ENCODE measurements around the gene CHAT.
A peak's percentile ranks its signal among the peaks of the same experiment; 100 is the strongest.

Gene CHAT

DNA sequence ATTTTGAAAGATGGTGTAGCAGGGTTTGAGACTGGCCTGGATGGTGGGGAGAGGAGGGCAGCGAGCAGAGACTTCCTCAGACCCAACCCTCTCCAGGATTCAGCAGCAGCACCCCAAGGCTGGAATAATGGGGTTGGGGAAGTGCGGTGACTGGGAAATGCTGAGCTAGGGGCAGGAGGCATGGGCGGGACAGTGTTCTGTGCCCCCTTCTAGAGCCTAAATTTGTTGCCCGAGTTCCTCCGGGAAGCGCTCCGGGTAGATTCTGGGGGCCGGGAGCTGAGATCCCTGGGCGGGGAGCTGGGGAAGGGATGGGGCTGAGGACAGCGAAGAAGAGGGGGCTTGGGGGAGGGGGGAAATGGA, at the start of gene CHAT:
Gene CHAT (plus strand): TSS at position 156 of the 360 bp plus-strand sequence. CDS start 153 bp downstream, at position 309.
- FAIRE-seq (no peak), DNase-seq (ENCODE audit: extremely low spot score, insufficient read length, low read depth) (no peak)

DNA sequence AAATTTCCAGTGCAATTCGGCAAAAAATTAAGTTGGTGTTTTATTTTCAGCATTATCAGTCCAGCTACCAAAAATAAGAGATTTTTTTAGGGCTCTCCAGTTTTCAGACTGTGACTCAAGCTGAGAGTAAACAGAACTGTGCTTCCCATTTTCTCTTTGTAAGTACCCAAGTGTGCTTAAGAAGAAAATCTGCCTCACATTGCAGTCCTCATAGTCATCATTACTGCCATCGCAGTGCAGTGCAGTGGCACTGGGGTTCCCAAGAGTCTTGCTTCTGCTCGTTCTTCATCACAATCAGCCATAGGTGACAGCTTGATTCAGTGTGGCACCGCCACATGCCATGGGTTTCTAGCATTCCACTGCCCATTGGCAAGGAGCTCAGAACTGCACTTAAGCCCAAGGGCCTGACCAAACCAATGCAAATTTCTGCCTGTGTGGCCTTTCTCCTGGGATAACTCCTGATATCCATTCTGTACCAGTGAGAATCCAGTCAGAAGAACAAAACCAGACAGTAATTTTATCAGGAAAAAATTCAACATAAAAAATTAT, 49.3 kb upstream of the CHAT start:
- FAIRE-seq (no peak), DNase-seq (ENCODE audit: extremely low spot score, insufficient read length, low read depth) (no peak)

DNA sequence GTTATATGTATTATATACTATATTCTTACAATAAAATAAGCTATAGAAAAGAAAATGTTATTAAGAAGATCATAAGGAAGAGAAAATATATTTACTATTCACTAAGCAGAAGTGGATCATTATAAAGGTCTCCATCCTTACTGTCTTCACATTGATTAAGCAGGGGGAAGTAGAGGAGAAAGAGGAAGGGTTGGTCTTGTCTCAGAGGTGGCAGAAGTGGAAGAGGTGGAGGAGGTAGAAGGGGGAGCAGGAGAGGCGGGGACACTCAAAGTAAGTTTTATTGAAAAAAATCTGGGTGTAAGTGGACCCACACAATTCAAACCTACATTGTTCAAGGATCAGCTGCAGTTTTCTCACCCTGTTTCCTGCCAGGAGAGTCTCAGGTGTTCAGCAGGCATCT, 46.0 kb upstream of the CHAT start:
- FAIRE-seq (no peak), DNase-seq (ENCODE audit: extremely low spot score, insufficient read length, low read depth) (no peak)

DNA sequence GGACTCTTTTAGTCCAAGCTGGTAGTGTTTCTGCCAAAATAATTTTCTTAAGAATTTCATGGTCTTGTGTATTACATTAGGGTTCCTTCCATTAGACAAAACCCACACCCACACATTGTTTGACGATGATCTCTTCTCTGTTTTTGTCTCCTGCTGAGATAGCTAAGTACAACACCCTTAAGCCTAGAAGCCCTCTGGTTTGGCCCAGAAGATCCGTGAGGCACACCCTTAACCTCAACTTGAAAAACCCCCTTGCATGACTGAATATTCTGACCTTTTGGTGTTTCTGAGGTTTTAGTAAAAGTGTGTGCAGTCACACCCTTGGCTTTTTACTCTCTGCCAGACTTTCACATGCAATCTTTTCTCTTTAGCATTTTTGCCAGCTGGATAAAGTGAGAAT, 45.6 kb upstream of the CHAT start:
- peak; percentile 58 for FAIRE-seq
- DNase-seq (ENCODE audit: extremely low spot score, insufficient read length, low read depth), result no peak

GRCh38 chr10:49569031-49569631, 44.7 kb upstream of the CHAT start:
- no peak for FAIRE-seq

GRCh38 chr10:49571388-49571787, 42.4 kb upstream of the CHAT start:
- DNase-seq (ENCODE audit: extremely low spot score, insufficient read length, low read depth), result no peak
- FAIRE-seq, result no peak

More at GRCh38 chr10:49569031-49569631, 44.7 kb upstream of the CHAT start:
- no peak for DNase-seq (ENCODE audit: extremely low spot score, insufficient read length, low read depth)

GRCh38 chr10:49572594-49573114, 41.2 kb upstream of the CHAT start:
- no peak for FAIRE-seq
- DNase-seq (ENCODE audit: extremely low spot score, insufficient read length, low read depth), result no peak

DNA sequence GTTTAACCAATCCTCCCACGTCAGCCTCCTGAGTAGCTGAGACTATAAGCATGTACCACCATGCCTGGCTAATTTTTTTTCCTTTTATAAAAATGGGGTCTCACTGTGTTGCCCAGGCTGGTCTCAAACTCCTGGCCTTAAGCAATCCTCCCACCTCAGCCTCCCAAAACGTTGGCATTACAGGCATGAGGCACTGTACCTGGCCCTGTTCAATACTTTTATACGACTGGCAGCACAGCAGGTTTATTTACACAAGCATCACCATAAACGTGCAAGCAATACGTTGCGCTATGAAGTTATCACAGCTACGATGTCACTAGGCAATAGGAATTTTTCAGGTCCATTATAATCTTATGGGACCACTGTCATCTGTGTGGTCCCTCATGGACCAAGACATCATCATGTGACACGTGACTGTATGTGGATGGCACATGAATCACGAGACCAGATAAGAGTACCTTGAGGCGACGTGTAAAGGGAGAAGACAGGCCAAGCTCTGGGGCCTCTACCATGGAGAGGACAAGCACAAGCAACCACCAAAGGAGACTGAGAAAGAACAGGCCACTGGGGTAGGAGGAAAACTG, 38.3 kb upstream of the CHAT start:
- DNase-seq (ENCODE audit: extremely low spot score, insufficient read length, low read depth) (no peak), FAIRE-seq (no peak)

DNA sequence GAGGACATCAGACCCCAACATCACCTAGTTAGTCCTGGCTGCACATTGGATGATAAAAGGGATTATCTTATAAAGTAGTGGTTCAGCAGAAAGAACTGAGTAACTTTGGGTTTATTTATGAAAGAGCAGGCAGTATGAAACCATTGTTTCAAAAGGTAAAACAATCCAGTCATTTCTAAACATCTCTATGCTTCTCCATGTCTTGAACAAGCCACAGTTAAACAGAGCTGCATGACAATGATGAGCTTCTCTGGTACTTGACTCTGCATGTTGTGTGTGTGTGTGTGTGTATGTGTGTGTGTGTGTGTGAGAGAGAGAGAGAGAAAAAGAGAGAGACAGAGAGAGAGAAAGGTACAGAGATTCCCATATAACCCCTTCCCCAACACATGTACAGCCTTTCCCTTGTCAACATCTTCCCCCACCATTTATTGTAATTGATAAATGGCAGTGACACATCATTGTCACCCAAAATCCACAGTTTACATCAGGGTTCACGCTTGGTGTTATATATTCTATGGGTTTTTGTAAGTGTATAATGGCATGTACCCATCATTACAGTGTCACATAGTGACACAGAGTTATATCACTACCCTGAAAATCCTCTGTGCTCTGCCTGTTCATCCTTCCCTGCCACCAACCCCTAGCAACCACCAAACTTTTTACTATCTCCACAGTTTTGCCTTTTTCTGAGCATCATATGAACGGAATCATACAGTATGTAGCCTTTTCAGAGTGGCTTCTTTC, 36.5 kb upstream of the CHAT start:
- DNase-seq (ENCODE audit: extremely low spot score, insufficient read length, low read depth) (no peak), FAIRE-seq (no peak)

GRCh38 chr10:49578392-49578791, 35.4 kb upstream of the CHAT start:
- DNase-seq (ENCODE audit: extremely low spot score, insufficient read length, low read depth) (no peak), FAIRE-seq (no peak)

- DNase-seq (ENCODE audit: extremely low spot score, insufficient read length, low read depth) (no peak), FAIRE-seq (no peak)
Measured at GRCh38 chr10:49579621-49580020, 34.2 kb upstream of the CHAT start.

DNA sequence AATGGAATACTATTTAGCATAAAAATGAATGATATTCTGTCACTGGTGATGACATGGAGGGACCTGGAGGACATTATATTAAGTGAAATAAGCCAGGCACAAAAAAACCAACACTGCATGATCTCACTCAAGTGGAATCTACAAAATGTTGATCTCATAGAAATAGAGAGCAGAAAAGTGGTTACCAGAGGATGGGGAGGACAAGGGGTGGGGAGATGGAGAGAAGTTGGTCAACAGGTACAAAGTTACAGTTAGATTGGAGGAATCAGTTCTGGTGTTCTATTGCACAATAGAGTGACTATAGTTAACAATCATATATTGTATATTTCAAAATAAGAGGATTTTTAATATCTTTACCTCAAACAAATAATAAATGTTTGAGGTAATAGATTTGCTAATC, 28.4 kb upstream of the CHAT start:
- FAIRE-seq (no peak), DNase-seq (ENCODE audit: extremely low spot score, insufficient read length, low read depth) (no peak)

DNA sequence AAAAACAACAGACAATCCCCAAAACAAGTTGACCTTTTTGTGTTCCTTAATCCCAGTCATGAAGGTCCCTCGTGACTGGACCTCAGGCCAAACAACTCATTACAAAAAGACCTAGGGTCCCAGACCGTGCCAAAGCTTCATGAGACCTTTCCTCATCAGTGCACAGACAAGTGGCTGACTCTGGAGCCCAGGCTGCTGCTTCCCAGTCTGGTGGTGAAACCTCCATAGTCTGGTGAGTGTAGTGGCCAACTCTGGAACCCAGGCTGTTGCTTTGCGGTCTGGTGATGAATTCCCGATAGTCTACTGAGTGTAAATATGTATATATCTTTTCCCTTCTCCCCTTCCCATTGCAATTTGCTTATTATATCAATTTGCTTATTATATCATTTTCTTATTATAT, 25.9 kb upstream of the CHAT start:
- FAIRE-seq, result no peak
- no peak for DNase-seq (ENCODE audit: extremely low spot score, insufficient read length, low read depth)

DNA sequence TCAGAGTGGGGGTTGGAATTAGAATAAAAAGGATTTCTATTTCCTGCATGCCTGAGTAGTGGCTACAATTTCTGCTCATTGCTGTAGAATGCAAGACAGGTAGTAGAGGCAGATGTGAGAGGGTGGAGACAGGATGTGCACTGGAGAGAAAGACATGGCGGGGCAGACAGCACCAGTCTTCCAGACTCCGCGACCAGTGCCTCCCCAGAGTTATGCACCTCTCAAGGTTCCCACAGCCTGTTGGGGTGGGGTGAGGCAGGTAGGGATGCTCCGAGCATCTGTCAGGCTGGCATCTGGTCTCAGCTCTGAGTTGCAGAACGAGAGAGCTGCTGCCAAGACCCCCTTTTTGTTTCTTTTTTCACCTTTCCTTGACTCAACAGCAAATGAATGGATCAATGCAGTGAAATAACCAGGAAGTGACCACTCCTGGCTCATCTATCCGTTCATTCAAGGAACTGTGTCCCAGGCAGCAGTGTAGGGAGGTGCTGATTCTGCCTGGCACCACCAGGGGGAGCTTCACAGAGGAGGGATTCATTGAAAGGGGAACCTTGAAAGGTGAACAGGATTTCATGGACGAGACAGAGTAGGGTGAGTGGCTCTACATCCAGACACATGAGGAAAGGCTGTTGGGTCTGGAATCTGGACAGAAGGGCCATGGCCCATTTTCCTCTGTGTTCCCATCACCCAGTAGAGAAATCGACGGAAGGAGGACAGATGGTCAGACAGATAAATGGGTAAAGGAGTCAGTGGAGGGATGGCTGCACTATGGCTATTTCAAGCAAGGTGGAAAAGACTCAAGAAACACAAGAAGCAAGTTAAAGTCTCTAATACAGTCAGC, 20.9 kb upstream of the CHAT start:
- peak; percentile 94 for FAIRE-seq
- peak; percentile 51 for DNase-seq (ENCODE audit: extremely low spot score, insufficient read length, low read depth)

DNA sequence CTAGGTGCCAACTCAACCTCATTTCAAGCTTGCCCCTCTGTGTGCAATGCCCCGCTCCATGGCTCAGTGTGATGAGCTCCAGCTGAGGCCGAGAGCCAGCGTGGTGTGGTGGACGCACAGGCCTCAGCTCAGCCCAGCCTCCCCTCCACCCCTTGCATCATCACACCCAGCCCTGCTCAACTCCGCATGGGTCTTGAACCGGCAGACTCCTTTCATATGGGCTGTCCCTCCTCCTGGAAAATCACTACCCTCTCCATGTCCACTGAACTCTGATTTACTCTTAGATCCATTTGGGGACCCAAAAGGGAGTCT, 20.3 kb upstream of the CHAT start:
- FAIRE-seq, result no peak

GRCh38 chr10:49593998-49594397, 19.8 kb upstream of the CHAT start:
- FAIRE-seq (no peak), DNase-seq (ENCODE audit: extremely low spot score, insufficient read length, low read depth) (no peak)

More for the DNA sequence above, 20.3 kb upstream of the CHAT start:
- DNase-seq (ENCODE audit: extremely low spot score, insufficient read length, low read depth), result no peak

GRCh38 chr10:49594594-49594993, 19.2 kb upstream of the CHAT start:
- DNase-seq (ENCODE audit: extremely low spot score, insufficient read length, low read depth), result peak; percentile 46
- FAIRE-seq, result peak; percentile 78

- no peak for FAIRE-seq
- no peak for DNase-seq (ENCODE audit: extremely low spot score, insufficient read length, low read depth)
Measured at GRCh38 chr10:49595003-49595712, 18.7 kb upstream of the CHAT start.

DNA sequence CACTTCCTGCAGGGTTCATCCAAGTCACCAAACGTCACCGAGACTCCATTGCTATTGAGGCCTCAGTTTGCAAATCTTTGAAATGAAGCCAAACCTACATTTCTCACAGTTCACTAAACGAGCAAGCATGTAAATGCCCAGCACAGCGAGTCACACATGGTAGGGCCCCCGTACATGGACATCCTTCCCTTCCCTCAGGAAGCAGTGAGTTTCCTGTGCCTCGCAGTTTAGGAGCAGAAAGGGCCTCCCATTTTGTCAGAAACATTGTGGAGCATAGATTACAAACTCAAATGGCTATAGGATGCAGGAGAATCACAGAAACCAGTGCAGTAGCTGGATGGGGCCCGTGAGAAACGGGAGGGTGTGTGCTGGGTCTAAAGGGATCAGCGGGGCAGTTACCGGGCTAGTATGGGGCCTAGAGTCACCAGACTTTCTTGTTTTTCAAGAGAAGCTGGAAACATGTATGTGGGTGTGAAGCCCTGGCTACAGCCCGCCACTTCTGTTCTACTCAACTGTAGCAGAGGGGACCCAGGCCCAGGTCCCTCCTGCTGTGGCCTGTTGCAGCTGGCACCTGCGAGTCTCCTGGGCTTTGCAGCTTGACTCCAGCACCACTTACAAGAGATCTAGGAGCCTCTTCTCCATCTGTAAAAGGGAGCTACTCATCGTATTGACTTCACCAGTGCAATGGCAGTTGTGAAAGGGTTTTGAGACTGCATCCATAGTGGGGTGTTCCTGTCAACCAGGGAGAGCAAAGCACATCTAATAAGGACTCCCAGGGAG, 17.9 kb upstream of the CHAT start:
- FAIRE-seq (no peak), DNase-seq (ENCODE audit: extremely low spot score, insufficient read length, low read depth) (no peak)

Measured in GM18507 (cell line).